Measurements from ENCODE around the gene EIF5A2.

EIF5A2 gene

DNA sequence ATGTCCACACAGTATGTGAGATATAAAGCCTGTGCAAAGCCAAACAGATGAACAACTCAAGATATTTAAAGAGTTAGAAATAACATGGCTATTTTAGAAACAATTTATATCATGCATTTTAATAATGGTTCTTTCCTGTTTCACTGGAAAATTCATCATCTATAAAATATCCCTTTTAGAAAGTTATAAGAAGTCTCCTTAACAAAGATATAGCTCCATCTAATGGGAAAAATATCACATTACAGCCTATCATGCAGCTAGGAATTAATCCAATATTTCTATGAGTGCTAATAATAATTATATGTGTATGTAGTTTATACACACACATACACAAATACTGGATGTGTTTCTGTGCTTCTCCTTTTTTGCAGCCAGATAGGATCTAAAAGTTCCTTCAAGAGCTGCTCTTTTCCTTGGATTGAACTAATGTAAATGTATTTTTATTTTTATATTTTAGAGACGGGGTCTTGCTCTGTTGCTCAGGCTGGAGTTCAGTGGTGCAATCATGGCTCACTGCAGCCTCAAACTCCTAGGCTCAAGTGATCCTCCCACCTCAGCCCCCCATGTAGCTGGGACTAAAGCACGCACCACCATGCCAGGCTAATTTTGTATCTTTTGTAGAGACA, 60.0 kb downstream of the EIF5A2 start:
- DNase-seq = no peak

DNA sequence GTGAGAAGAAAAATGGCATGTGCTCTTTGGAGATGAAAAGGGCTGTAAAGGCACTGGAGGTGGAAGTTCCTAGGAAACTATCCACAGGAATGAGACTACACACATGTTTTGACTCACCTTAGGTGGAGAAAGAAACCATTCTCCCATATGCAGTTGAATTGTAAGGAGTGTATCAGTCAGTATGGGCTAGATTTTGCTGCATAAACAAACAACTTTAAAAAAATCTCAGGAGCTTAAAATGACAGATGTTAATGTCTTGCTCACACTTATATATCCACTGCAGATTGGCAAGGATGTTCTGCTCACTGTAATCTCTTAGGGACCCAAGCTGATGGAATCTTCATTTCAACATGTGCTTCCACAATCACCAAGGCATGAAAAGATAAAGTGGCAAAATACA, 64.1 kb downstream of the EIF5A2 start:
- no peak for DNase-seq

DNA sequence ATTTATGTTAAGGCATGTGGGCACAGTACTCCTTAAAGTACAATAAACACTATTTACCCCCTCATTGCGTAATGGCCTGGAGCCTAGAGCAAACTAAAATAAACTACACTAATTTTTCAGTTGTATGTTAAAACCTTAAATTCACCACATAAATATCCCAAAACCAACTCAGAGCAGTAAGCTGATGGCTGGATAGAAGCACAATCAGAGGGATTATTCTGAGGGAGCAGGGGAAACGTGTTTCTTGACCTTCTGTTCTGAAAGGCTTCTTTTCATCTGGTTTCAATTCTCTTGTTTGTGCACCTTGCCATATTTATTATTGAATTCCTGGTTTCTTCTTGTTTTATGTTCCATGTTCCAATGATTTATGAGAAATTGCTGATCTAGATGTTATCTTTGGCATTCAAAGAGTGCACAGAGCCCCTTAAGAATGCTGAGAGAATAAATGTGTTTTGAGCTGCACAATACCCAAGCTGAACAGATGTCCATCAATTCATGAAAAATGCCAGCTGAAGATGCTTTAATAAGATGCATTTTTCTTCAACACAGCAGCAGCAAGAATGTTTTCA, 68.1 kb downstream of the EIF5A2 start:
- DNase-seq = no peak

DNA sequence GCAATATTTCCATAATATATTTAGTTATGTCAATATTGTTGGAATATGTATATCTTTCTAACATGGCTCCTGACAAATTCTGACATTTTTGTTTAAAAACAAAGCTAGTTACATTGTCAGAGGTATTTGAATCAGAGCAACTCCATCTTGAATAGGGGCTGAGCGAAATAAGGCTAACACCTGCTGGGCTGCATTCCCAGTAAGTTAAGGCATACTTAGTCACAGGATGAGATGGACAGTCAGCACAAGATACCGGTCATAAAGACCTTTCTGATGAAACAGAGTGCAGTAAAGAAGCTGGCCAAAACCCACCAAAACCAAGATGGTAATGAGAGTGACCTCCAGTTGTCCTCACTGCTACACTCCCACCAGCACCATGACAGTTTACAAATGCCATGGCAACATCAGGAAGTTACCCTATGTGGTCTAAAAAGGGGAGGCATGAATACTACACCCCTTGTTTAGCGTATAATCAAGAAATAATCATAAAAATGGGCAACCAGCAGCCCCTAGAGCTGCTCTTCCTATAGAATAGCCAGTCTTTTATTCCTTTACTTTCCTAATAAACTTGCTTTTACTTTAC, 68.8 kb downstream of the EIF5A2 start:
- no peak for DNase-seq

Data from activated CD4-positive, alpha-beta T cell treated with anti-CD3 and anti-CD28 coated beads for 4 hours (primary cell).